WTC11 (cell line): ENCODE results near the gene PMAIP1. TPM values are rescaled to one million over a fixed set of nuclear protein-coding genes. Genes with fewer than 3 reads are reported as not detected.

Source experiments
- ATAC-seq: fragments of 200-7000 bp; cut with Tn5 transposase; 2 replicates; pipeline ENCODE4 v1.10.0; 2021; ENCODE audit warnings: mild to moderate bottlenecking, moderate library complexity
- CTCF ChIA-PET: fragments of 300-600 bp; sonication (Branson Sonifier 250); formaldehyde crosslinking; loops from one replicate; lab custom pipeline; 2021; ENCODE audit warnings: antibody characterized with exemption; lab: Charles Lee
- POLR2A ChIA-PET: fragments of 350-600 bp; sonication (Branson Sonifier 250); formaldehyde crosslinking; loops from one replicate; lab custom pipeline; 2021; ENCODE audit warnings: antibody characterized with exemption; lab: Charles Lee
- DNase-seq: peaks from one replicate; pipeline ENCODE4 v3.0.0; 2021; ENCODE audit warnings: low spot score
- H3K27ac Mint-ChIP-seq: 2 replicates; pipeline ENCODE4 v1.8.0; 2021; ENCODE audit warnings: mixed read lengths
- H3K27me3 Mint-ChIP-seq: 2 replicates; pipeline ENCODE4 v1.8.0; 2021; ENCODE audit warnings: low read depth, mild to moderate bottlenecking, moderate library complexity, mixed read lengths
- H3K36me3 Mint-ChIP-seq: 2 replicates; pipeline ENCODE4 v1.8.0; 2021; ENCODE audit warnings: mixed read lengths
- H3K4me1 Mint-ChIP-seq: 2 replicates; pipeline ENCODE4 v1.8.0; 2022; ENCODE audit warnings: mixed read lengths
- H3K4me3 Mint-ChIP-seq: 2 replicates; pipeline ENCODE4 v1.8.0; 2021; ENCODE audit warnings: mild to moderate bottlenecking, moderate library complexity, mixed read lengths
- H3K9me3 Mint-ChIP-seq: 2 replicates; pipeline ENCODE4 v1.8.0; 2021; ENCODE audit warnings: mixed read lengths
- AR ChIP-seq: fragments of 250-450 bp; sonication (Bioruptor Pico); IDR thresholded peaks from 2 replicates; pipeline ENCODE4 v1.9.0; 2021; ENCODE audit warnings: mild to moderate bottlenecking
- E2F1 ChIP-seq: sonication (generic); formaldehyde crosslinking; IDR thresholded peaks from 2 replicates; pipeline ENCODE4 v1.8.0; 2022; ENCODE audit warnings: mild to moderate bottlenecking, missing genetic modification reagents
- E2F4 ChIP-seq: sonication (generic); formaldehyde crosslinking; IDR thresholded peaks from 2 replicates; pipeline ENCODE4 v1.8.1; 2022; ENCODE audit warnings: low read depth, mild to moderate bottlenecking, moderate library complexity, missing genetic modification reagents, borderline replicate concordance
- ELF4 ChIP-seq: sonication (generic); formaldehyde crosslinking; IDR thresholded peaks from 2 replicates; pipeline ENCODE4 v1.8.1; 2022; ENCODE audit warnings: low read depth, mild to moderate bottlenecking, moderate library complexity, missing genetic modification reagents
- MYBL2 ChIP-seq: sonication (generic); formaldehyde crosslinking; IDR thresholded peaks from 2 replicates; pipeline ENCODE4 v1.8.1; 2023; ENCODE audit warnings: mild to moderate bottlenecking, moderate library complexity, missing genetic modification reagents
- RELA ChIP-seq: sonication (generic); formaldehyde crosslinking; IDR thresholded peaks from 2 replicates; pipeline ENCODE4 v1.8.1; 2022; ENCODE audit warnings: missing genetic modification reagents, mild to moderate bottlenecking, borderline replicate concordance
- ZBTB21 ChIP-seq: sonication (generic); formaldehyde crosslinking; IDR thresholded peaks from 2 replicates; pipeline ENCODE4 v1.8.1; 2023; ENCODE audit warnings: mild to moderate bottlenecking, missing genetic modification reagents, borderline replicate concordance
- ZNF219 ChIP-seq: sonication (generic); formaldehyde crosslinking; IDR thresholded peaks from 2 replicates; pipeline ENCODE4 v1.8.0; 2023; ENCODE audit warnings: missing genetic modification reagents, mild to moderate bottlenecking, borderline replicate concordance
- ZNF512 ChIP-seq: sonication (generic); formaldehyde crosslinking; IDR thresholded peaks from 2 replicates; pipeline ENCODE4 v1.8.1; 2022; ENCODE audit warnings: missing genetic modification reagents, borderline replicate concordance
- ZNF532 ChIP-seq: fragments of 250-450 bp; sonication (Bioruptor Pico); IDR thresholded peaks from 2 replicates; pipeline ENCODE4 v1.9.0; 2021; ENCODE audit warnings: mild to moderate bottlenecking, borderline replicate concordance
- total RNA-seq: library from RNA; stranded (reverse); gene quantifications from 3 replicates; pipeline ENCODE4 v1.2.3, GENCODE V29; 2021
- TF ChIP-seq, protein P1 (sequence below): sonication (generic); formaldehyde crosslinking; IDR thresholded peaks from 2 replicates; pipeline ENCODE4 v1.8.0; 2022; ENCODE audit warnings: mild to moderate bottlenecking, missing genetic modification reagents
- TF ChIP-seq, protein P2 (sequence below): fragments of 250-450 bp; sonication (Bioruptor Pico); conservative IDR thresholded peaks from 2 replicates; pipeline ENCODE4 v1.9.0; 2021; ENCODE audit warnings: mild to moderate bottlenecking
- TF ChIP-seq, protein P3 (sequence below): sonication (generic); formaldehyde crosslinking; IDR thresholded peaks from 2 replicates; pipeline ENCODE4 v1.8.1; 2022; ENCODE audit warnings: mild to moderate bottlenecking, missing genetic modification reagents, moderate library complexity, borderline replicate concordance

PMAIP1 gene
- total RNA-seq, 1 experiment from 2014 or later, result 152 TPM

DNA sequence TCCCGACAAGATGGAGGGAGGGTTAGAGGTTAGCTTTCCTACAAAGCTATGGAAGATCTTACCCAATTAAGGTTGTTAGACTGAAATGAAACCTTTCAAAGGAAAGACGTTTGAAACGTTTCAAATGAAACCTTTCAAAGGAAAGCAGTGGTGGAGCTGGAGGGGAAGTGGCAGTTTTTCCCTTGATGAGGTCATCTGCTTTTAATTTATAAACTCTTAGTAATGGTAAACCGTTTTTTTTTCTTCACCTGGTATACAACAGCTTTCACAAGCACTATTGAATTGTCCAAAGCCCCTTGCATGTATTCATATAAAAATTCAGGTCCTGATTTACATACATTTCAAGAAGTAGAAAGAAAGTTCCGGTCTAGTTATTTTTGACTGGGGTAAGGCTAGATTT, 7.4 kb downstream of the PMAIP1 start:
- TF ChIP-seq ELF4 (CRISPR knock-in tag) (no peak), E2F1 (CRISPR knock-in tag) (no peak), AR (CRISPR knock-in tag) (no peak), RELA (CRISPR knock-in tag) (no peak), ZBTB21 (CRISPR knock-in tag) (no peak), ZNF219 (CRISPR knock-in tag) (no peak), E2F4 (no peak)
- TF ChIP-seq, protein P1, sequence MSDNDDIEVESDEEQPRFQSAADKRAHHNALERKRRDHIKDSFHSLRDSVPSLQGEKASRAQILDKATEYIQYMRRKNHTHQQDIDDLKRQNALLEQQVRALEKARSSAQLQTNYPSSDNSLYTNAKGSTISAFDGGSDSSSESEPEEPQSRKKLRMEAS (CRISPR knock-in tag), result no peak
- TF ChIP-seq, protein P2, sequence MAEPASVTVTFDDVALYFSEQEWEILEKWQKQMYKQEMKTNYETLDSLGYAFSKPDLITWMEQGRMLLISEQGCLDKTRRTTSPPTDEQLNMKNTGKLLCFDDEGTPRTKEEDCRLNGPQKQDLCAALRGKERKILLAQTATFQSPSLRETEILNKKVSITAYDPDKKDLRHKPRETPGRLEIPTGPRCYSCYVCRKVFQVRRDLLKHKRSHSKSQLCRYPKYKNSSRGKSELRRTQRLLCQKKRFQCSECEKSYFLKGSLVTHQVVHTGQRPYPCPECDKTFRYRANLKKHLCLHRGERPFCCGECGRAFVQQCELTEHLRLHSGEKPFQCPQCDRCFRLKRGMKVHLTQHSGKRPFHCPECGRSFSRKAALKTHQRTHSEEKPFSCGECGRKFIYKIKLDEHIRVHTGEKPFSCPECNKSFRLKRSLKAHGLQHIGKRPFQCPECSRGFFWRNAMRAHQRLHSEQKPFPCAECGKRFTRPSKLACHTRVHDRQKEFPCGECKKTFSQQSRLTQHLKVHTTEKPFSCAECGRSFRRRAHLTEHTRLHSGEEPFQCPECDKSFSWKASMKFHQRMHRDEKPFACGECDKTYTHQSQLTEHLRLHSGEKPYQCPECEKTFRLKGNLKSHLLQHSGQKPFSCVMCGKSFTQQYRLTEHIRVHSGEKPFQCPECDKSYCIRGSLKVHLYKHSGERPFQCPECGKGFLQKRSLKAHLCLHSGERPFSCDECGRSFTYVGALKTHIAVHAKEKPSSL (CRISPR knock-in tag), result no peak
- TF ChIP-seq, protein P3, sequence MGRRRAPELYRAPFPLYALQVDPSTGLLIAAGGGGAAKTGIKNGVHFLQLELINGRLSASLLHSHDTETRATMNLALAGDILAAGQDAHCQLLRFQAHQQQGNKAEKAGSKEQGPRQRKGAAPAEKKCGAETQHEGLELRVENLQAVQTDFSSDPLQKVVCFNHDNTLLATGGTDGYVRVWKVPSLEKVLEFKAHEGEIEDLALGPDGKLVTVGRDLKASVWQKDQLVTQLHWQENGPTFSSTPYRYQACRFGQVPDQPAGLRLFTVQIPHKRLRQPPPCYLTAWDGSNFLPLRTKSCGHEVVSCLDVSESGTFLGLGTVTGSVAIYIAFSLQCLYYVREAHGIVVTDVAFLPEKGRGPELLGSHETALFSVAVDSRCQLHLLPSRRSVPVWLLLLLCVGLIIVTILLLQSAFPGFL (CRISPR knock-in tag), result no peak
- Mint-ChIP-seq H3K27ac (no peak overlapping the region), H3K4me3 (no peak overlapping the region), H3K9me3 (no peaks in the 10 kb centered on the region), H3K36me3 (peaks cover 21% of the 10 kb centered on the region), H3K27me3 (no peaks in the 10 kb centered on the region), H3K4me1 (peaks cover 72% of the 10 kb centered on the region)
- ATAC-seq, result no peak
- no peak for DNase-seq
- ChIA-PET CTCF (interaction anchor here (1.0 kb wide), 1 partner anchor 84 kb away, joined by 3 read pairs; no protein-coding TSS in a partner anchor), POLR2A (no interaction called here)

- TF ChIP-seq, protein P2 (CRISPR knock-in tag), result no peak
- TF ChIP-seq ZNF512 (CRISPR knock-in tag) (no peak), ZNF532 (CRISPR knock-in tag) (no peak), MYBL2 (CRISPR knock-in tag) (no peak)
- TF ChIP-seq, protein P3 (CRISPR knock-in tag), result no peak
- H3K27me3 Mint-ChIP-seq, result no peaks in the 10 kb centered on the region
- H3K4me1 Mint-ChIP-seq, result peaks cover 68% of the 10 kb centered on the region
- H3K36me3 Mint-ChIP-seq, result peaks cover 16% of the 10 kb centered on the region
- H3K4me3 Mint-ChIP-seq, result no peak overlapping the region
- ChIA-PET CTCF (interaction anchor here (1.0 kb wide), 1 partner anchor 84 kb away, joined by 3 read pairs; no protein-coding TSS in a partner anchor), POLR2A (no interaction called here)
- ATAC-seq, result no peak
- H3K27ac Mint-ChIP-seq, result no peak overlapping the region
- DNase-seq, result no peak
- H3K9me3 Mint-ChIP-seq, result peaks cover 3% of the 10 kb centered on the region; the same call in 1 of the 2 replicates
These were observed 7.9 kb downstream of the PMAIP1 start for GRCh38 chr18:59907660-59908059.
